OCI-LY1 (cell line): ENCODE measurements around the gene GTF2H4.

Experiments
- H2AFZ ChIP-seq: fragments of 200-600 bp; sonication (generic), shearing (Covaris generic); 2 replicates; pipeline ENCODE4 v1.6.0; 2014; ENCODE audit warnings: antibody characterized with exemption, mild to moderate bottlenecking, low read length
- H3F3A ChIP-seq: fragments of 200-600 bp; sonication (generic), shearing (Covaris generic); 2 replicates; pipeline ENCODE4 v1.6.0; 2014; ENCODE audit warnings: mild to moderate bottlenecking, antibody characterized with exemption, low read length, moderate library complexity; ENCODE audit not compliant: insufficient read depth
- H3K27ac ChIP-seq: fragments of 200-600 bp; sonication (generic); 2 replicates; pipeline ENCODE4 v1.5.1; 2014; ENCODE audit warnings: low read length, mixed run types, mild to moderate bottlenecking, low read depth; ENCODE audit not compliant: poor library complexity, severe bottlenecking
- H3K27me3 ChIP-seq: fragments of 200-600 bp; sonication (generic); 2 replicates; pipeline ENCODE4 v1.6.0; 2014; ENCODE audit warnings: antibody characterized with exemption, mild to moderate bottlenecking, low read length, moderate library complexity; ENCODE audit not compliant: insufficient read depth
- H3K36me3 ChIP-seq: fragments of 200-600 bp; sonication (generic); 2 replicates; pipeline ENCODE4 v1.6.1; 2014; ENCODE audit warnings: mild to moderate bottlenecking, antibody characterized with exemption, low read length, moderate library complexity, mixed read lengths; ENCODE audit not compliant: insufficient read depth
- H3K4me1 ChIP-seq: fragments of 200-600 bp; sonication (generic); 2 replicates; pipeline ENCODE4 v1.5.1; 2014; ENCODE audit warnings: mild to moderate bottlenecking, low read length, moderate library complexity; ENCODE audit not compliant: insufficient read depth, severe bottlenecking
- H3K4me2 ChIP-seq: fragments of 200-600 bp; sonication (generic), shearing (Covaris generic); 2 replicates; pipeline ENCODE4 v1.6.1; 2014; ENCODE audit warnings: low read length
- H3K4me3 ChIP-seq: fragments of 200-600 bp; sonication (generic); 2 replicates; pipeline ENCODE4 v1.5.1; 2014; ENCODE audit warnings: low read length, low read depth, mild to moderate bottlenecking, mixed read lengths; ENCODE audit not compliant: poor library complexity, severe bottlenecking
- H3K79me2 ChIP-seq: fragments of 200-600 bp; shearing (Covaris generic); 2 replicates; pipeline ENCODE4 v1.6.1; 2016; ENCODE audit warnings: mixed run types, low read length, mixed read lengths; ENCODE audit not compliant: insufficient read depth
- H3K9ac ChIP-seq: fragments of 200-600 bp; sonication (generic), shearing (Covaris generic); 2 replicates; pipeline ENCODE4 v1.6.1; 2014; ENCODE audit warnings: mild to moderate bottlenecking, low read length, mixed read lengths
- H3K9me2 ChIP-seq: fragments of 200-600 bp; sonication (generic), shearing (Covaris generic); 2 replicates; pipeline ENCODE4 v1.6.1; 2014; ENCODE audit warnings: low read depth, mild to moderate bottlenecking, low read length, mixed read lengths
- H3K9me3 ChIP-seq: fragments of 200-600 bp; shearing (Covaris generic); 2 replicates; pipeline ENCODE4 v1.6.1; 2014; ENCODE audit warnings: low read length, mixed read lengths
- H4K20me1 ChIP-seq: fragments of 200-600 bp; sonication (generic), shearing (Covaris generic); 2 replicates; pipeline ENCODE4 v1.6.0; 2016; ENCODE audit warnings: mild to moderate bottlenecking, low read length; ENCODE audit not compliant: insufficient read depth
- EZH2 ChIP-seq: fragments of 200-600 bp; sonication (generic), shearing (Covaris generic); IDR thresholded peaks from 2 replicates; pipeline ENCODE4 v1.8.0; 2017; ENCODE audit warnings: borderline replicate concordance, mixed run types, mild to moderate bottlenecking, antibody characterized with exemption, low read length, moderate library complexity, mixed read lengths
- TF ChIP-seq, protein P1 (sequence below): fragments of 200-600 bp; sonication (generic), shearing (Covaris generic); IDR thresholded peaks from 2 replicates; pipeline ENCODE4 v1.5.1; 2017; ENCODE audit warnings: mild to moderate bottlenecking, antibody characterized with exemption, low read length, moderate library complexity, mixed read lengths

GTF2H4 gene

DNA sequence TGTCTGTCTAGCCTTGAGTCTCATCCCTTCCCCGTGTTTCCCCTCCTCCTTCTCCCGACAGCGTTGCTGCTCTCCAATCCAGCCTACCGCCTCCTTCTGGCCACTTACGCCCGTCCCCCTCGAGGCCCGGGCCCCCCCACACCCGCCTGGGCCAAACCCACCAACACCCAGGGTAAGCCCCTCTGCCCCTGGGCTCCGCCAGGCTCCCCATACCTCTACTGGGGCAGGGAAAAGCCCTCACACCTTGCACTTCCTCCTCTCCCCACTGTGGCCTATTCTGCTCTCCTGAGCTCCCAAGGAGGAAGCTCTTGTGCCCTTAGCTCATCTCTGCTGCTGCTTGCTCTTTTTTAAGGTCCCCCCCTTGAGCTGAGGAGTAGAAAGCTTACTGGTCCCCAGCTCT lies 12.7 kb upstream of the GTF2H4 start:
- no peak overlapping the region for H3K4me3 ChIP-seq
- H3K4me1 ChIP-seq: no peaks in the 10 kb centered on the region
- no peak overlapping the region for H3K27ac ChIP-seq
- H3K9me3 ChIP-seq: no peaks in the 10 kb centered on the region
- no peak for TF ChIP-seq EZH2
- TF ChIP-seq, protein P1, sequence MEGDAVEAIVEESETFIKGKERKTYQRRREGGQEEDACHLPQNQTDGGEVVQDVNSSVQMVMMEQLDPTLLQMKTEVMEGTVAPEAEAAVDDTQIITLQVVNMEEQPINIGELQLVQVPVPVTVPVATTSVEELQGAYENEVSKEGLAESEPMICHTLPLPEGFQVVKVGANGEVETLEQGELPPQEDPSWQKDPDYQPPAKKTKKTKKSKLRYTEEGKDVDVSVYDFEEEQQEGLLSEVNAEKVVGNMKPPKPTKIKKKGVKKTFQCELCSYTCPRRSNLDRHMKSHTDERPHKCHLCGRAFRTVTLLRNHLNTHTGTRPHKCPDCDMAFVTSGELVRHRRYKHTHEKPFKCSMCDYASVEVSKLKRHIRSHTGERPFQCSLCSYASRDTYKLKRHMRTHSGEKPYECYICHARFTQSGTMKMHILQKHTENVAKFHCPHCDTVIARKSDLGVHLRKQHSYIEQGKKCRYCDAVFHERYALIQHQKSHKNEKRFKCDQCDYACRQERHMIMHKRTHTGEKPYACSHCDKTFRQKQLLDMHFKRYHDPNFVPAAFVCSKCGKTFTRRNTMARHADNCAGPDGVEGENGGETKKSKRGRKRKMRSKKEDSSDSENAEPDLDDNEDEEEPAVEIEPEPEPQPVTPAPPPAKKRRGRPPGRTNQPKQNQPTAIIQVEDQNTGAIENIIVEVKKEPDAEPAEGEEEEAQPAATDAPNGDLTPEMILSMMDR: no peak
- H3K4me2 ChIP-seq: no peak overlapping the region
- no peaks in the 10 kb centered on the region for H3F3A ChIP-seq
- H3K9ac ChIP-seq: no peak overlapping the region
- H3K79me2 ChIP-seq: no peaks in the 10 kb centered on the region
- H3K27me3 ChIP-seq: peaks cover 7% of the 10 kb centered on the region; the same call in 1 of the 2 replicates
- H3K36me3 ChIP-seq: no peaks in the 10 kb centered on the region
- H2AFZ ChIP-seq: no peak overlapping the region
- no peaks in the 10 kb centered on the region for H4K20me1 ChIP-seq
- no peaks in the 10 kb centered on the region for H3K9me2 ChIP-seq

DNA sequence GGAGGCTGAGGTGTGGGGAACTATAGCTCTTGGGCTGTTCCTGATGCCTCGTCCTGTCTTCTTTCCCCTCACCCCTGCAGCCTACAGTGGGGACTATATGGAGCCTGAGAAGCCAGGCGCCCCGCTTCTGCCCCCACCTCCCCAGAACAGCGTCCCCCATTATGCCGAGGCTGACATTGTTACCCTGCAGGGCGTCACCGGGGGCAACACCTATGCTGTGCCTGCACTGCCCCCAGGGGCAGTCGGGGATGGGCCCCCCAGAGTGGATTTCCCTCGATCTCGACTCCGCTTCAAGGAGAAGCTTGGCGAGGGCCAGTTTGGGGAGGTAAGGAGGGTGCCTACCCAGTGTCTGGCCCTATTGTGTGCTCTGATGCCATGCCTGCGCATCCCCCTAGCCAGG lies 11.5 kb upstream of the GTF2H4 start:
- no peak overlapping the region for H3K27ac ChIP-seq
- no peaks in the 10 kb centered on the region for H3K4me1 ChIP-seq
- no peaks in the 10 kb centered on the region for H3K9me3 ChIP-seq
- no peak overlapping the region for H2AFZ ChIP-seq
- H3K27me3 ChIP-seq: no peaks in the 10 kb centered on the region
- TF ChIP-seq, protein P1: no peak
- TF ChIP-seq EZH2: no peak
- H3K9ac ChIP-seq: no peak overlapping the region
- H4K20me1 ChIP-seq: no peaks in the 10 kb centered on the region
- H3F3A ChIP-seq: no peaks in the 10 kb centered on the region
- no peaks in the 10 kb centered on the region for H3K9me2 ChIP-seq
- H3K4me3 ChIP-seq: no peak overlapping the region
- H3K36me3 ChIP-seq: no peaks in the 10 kb centered on the region
- H3K4me2 ChIP-seq: no peak overlapping the region
- H3K79me2 ChIP-seq: no peaks in the 10 kb centered on the region

DNA sequence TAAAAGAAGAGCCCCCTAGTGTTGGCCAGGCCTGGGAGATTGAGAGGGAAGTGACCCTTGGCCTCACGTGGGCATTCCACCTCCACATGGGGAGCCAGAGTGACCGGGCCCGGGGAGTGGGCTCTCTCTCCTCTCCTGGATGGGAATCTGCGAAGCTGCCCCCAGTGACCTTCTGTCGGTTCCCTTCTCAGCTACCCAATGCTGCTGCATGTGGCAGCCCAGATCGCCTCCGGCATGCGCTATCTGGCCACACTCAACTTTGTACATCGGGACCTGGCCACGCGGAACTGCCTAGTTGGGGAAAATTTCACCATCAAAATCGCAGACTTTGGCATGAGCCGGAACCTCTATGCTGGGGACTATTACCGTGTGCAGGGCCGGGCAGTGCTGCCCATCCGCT lies 10.1 kb upstream of the GTF2H4 start:
- no peaks in the 10 kb centered on the region; the same call in 1 of the 2 replicates for H3F3A ChIP-seq
- no peaks in the 10 kb centered on the region for H3K36me3 ChIP-seq
- 0 out of 2 replicates have a peak, but pooled peaks cover 3% of the 10 kb centered on the region for H3K27me3 ChIP-seq
- H3K9me2 ChIP-seq: no peaks in the 10 kb centered on the region
- H3K9me3 ChIP-seq: no peaks in the 10 kb centered on the region
- peaks cover 5% of the 10 kb centered on the region for H3K4me1 ChIP-seq
- no peak overlapping the region for H3K4me3 ChIP-seq
- H3K27ac ChIP-seq: no peak overlapping the region
- no peak overlapping the region for H3K4me2 ChIP-seq
- no peaks in the 10 kb centered on the region for H3K79me2 ChIP-seq
- H3K9ac ChIP-seq: no peak overlapping the region
- H2AFZ ChIP-seq: no peak overlapping the region
- TF ChIP-seq, protein P1: no peak
- H4K20me1 ChIP-seq: no peaks in the 10 kb centered on the region
